HG02642 (cell line): Measurements from ENCODE around the gene MAPK8IP3.
A peak's percentile ranks its signal among the peaks of the same experiment; 100 is the strongest.

ENCODE experiments used
- ATAC-seq: cut with Tn5 transposase; IDR thresholded peaks from one replicate; pipeline ENCODE4 v1.9.1; 2021; ENCODE audit warnings: mild to moderate bottlenecking; ENCODE audit not compliant: unreplicated experiment, poor library complexity

The MAPK8IP3 gene, protein sequence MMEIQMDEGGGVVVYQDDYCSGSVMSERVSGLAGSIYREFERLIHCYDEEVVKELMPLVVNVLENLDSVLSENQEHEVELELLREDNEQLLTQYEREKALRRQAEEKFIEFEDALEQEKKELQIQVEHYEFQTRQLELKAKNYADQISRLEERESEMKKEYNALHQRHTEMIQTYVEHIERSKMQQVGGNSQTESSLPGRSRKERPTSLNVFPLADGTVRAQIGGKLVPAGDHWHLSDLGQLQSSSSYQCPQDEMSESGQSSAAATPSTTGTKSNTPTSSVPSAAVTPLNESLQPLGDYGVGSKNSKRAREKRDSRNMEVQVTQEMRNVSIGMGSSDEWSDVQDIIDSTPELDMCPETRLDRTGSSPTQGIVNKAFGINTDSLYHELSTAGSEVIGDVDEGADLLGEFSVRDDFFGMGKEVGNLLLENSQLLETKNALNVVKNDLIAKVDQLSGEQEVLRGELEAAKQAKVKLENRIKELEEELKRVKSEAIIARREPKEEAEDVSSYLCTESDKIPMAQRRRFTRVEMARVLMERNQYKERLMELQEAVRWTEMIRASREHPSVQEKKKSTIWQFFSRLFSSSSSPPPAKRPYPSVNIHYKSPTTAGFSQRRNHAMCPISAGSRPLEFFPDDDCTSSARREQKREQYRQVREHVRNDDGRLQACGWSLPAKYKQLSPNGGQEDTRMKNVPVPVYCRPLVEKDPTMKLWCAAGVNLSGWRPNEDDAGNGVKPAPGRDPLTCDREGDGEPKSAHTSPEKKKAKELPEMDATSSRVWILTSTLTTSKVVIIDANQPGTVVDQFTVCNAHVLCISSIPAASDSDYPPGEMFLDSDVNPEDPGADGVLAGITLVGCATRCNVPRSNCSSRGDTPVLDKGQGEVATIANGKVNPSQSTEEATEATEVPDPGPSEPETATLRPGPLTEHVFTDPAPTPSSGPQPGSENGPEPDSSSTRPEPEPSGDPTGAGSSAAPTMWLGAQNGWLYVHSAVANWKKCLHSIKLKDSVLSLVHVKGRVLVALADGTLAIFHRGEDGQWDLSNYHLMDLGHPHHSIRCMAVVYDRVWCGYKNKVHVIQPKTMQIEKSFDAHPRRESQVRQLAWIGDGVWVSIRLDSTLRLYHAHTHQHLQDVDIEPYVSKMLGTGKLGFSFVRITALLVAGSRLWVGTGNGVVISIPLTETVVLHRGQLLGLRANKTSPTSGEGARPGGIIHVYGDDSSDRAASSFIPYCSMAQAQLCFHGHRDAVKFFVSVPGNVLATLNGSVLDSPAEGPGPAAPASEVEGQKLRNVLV (N-terminal part only)

DNA sequence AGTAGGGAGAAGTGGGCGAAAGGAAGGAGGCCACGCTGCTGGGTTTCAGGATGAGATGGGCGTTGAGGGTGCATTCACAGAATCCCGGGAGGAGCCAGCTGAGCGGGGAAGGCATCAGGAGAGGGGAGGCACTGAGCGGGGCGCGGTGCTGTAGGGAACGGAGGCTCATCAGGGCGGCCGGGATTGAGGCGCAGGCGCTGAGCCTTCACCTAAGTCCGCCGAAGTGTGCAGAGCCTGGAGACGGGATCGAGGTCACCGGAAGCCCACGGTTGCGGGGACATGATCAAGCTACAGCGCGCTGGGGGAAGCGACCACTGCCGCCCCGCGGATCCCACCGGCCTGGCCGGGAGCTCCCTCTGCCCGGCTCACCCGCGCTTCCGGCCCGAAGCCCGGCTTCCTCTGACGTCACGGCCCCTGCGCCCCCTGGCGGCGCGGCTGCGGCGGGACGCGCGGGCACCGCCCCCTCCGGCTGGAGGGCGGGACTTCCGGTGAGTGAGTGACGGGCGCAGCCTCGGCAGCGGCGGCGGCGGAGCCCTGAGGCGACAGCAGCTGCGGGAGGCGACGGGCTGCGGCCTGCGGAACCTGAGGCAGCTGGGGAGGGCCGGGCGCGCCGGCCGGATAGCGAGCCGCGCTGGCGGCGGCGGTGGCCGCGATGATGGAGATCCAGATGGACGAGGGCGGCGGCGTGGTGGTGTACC lies at the start of gene MAPK8IP3:
Gene MAPK8IP3, plus strand, starts transcription at position 508 of the 698 bp plus-strand sequence. Its CDS starts 145 bp downstream, at position 653.
- ATAC-seq: peak; percentile 86

DNA sequence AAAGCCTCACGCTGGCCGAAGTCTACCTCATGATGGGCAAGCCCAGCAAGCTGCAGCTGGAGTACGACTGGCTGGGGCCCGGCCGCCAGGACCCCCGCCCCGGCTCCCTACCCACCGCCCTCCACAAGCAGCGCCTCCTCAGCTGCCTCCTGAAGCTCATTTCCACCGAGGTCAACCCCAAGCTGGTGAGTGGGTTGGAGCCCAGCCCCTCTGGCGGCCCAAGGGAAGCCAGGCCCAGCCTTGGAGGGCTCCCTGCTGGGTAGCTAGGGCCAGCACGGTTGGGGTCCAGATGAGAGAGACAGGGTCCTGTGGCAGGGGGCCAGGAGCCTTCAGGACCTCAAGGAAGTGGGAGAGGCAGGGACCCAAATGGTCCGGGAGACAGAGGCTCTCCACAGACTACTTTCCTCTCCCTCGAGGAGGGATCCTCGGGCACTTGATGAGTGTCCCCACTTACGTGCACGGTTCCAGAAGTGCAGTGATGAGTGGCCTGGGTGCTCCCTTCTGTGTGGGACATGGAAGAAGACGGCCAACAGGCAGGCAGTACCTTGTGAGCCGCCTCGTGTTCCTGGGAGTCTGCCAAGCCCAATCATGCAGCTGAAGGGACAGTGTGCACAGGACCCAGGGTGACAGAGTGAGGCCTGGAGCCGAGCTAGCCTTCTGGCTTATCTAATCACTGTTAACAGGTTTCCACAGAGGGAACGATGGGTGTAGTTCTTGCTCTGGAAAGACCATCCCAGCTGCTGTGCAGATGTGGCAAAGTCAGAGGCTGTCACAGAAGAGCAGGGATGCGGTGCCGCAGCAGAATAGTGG lies 49.0 kb upstream of the MAPK8IP3 start:
- ATAC-seq: no peak

DNA sequence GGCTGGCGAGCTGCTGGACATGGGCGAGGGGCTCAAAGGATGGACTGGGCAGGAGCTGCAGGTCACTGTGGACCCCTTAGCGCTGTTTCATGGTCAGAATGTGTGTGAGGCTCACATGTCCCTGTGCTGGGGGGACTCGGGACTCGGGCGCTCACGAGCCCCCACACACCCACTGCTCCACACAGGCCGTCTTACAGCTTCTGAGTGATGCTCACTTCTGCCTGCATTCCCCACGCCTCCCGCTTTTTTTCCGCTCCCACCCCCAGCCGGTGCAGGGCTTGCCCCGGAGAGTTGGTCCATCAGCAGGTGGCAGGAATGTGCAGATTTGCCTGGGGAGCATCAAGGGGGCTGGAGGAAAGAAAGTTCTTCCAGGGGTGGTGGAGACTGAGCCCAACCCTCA lies 48.2 kb upstream of the MAPK8IP3 start:
- no peak for ATAC-seq

DNA sequence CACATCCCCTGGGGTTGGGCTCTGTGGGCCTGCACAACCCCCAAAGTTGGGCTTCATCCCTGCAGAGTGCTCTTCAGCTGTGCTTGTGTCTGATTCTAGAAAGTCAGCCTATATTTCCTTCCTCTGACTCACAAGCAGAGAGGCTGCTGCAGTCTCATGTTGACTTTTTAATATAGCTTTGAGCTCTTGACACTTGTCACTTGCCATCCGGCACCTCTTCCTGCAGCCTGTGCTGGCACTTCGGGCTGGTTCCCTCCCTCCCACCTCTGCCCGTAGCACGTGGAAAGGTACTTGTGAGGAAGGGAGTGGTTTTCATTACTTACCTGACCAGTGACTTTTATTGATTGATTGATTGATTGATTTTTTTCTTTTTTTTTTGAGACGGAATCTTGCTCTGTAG lies 47.0 kb upstream of the MAPK8IP3 start:
- ATAC-seq: no peak

DNA sequence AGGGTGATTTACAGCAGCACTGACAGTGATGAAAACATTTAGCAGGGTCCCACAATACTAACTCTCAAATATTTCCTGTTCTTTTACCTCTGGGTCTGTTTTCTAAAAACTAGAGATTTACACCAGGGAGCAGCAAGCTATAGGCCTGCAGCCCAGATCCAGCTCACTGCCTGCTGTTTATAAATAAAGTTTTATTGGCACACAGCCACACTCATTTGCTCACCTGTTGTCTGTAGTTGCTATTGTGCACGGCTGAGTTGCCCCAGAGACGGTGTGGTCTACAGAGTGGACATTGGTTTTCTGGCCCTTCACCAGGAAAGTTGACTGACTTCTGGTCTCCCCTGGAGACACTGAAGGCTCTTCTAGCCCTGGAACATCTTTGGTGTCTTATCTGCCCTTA lies 44.2 kb upstream of the MAPK8IP3 start:
- no peak for ATAC-seq

DNA sequence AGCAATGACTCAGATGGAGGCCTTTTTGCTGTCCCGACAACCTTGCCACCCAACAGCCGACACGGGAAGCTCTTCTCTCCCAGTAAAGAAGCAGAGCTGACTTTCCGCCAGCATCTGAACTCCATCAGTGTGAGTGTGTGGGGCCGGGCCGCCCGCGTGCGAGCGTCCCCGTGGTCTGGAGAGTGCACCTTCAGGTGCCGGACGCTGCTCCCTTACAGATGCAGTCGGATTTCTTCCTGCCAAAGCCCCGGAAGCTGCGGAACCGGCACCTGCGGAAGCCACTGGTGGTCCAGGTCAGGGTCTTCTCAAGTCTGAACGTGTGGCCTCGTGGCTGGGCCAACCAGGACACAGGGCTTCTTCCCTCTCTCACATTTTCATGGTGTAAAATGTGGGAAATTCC lies 43.5 kb upstream of the MAPK8IP3 start:
- ATAC-seq: no peak

DNA sequence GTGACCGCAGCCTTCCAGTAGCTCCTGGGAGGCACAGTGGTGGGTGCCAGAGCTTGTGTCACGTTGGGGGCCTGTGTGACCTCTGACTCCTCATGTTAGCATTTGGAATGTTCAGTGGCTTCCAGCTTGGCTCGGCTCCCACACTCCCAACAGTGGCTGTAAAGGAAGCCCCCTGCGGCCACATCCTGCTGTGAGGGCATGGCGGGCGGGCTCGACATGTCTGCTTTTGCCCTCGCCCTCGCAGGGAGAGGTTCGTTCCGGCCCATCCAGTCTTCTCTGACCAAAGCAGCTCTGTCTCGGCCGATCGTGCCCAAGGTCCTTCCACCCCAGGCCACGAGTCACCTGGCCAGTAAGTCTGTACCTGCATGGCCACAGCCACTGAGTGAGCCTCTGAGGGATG lies 40.2 kb upstream of the MAPK8IP3 start:
- ATAC-seq: no peak

DNA sequence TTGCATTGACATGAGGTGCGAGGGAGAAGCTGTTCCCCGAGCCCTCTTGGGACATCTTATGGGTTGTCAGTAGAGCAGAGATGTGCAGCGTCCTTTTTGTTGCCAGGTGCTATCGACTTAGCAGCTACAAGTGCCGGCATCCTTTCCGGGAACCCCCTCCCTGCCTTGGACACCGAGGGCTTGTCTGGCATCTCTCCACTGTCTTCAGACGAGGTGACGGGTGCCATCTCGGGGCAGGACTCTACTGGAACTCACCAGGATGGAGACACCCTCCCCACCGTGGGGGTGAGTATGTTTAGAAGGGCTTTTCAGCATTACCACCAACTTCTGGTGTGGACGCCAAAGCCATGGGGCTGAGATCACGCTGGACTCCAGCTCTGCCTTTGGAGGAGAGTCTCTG lies 39.7 kb upstream of the MAPK8IP3 start:
- ATAC-seq: no peak

DNA sequence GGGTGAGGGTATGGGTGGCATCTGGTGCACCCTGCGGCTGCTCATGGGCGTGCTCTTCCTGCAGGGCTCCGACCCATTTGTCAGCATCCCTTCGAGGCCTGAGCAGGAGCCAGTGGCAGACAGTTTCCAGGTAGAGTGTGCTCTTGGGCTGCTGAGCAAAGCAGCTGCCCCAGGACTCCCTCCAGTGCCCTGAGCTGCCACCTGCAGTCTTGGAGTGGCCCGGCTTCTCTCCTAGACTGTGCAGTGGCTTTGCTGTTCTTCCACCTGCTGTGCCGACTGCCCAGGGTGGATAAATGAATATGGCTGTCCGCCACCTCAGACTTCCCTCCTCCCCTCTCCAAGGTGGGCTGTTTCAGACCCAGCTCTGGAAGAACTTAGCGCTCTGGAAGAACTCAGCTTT lies 38.7 kb upstream of the MAPK8IP3 start:
- no peak for ATAC-seq

DNA sequence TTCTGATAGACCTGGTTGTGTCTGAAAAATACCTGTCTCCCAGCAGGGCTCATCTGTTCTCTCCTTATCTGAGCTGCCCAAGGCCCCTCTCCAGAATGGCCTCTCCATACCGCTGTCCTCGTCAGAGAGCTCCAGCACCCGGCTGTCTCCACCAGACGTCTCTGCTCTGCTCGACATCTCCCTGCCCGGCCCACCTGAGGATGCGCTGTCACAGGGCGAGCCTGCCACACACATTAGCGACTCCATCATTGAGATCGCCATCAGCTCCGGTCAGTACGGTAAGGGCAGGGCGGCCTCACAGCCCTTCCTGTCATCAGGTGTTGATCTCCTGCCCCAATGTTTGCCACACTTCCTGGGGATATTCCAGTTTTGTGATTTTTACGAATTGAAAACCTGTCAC lies 38.1 kb upstream of the MAPK8IP3 start:
- ATAC-seq: no peak

DNA sequence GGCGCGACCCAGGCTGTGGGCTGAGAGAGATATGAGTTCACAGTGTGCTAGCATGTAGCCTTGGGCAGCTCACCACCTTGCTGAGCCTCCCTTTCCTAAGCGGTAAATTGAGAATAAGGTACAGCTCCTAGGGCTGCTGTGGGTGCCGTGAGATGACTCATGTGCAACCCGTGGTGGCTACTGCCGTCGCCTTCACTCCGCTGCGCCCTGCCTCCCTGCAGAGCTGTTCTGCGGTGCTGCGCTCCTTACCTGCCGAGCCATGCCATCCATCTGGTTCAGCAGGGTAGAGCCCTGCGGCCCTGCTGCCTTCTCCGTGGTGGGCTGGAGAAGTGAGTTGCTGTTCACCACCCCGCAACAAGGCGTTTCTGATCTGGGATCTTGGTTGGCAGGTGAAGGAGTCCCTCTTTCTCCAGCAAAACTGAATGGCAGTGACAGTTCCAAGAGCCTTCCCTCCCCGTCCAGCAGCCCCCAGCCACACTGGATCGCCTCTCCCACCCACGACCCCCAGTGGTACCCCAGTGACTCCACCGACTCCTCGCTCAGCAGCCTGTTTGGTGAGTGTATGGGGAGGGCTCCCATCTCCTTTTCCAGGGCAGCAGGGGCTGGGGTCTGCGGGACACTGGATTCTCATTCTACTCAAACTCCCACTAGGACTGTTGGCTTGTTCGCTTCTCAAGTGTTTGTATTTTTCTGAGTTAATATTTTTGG lies 37.2 kb upstream of the MAPK8IP3 start:
- ATAC-seq: no peak

DNA sequence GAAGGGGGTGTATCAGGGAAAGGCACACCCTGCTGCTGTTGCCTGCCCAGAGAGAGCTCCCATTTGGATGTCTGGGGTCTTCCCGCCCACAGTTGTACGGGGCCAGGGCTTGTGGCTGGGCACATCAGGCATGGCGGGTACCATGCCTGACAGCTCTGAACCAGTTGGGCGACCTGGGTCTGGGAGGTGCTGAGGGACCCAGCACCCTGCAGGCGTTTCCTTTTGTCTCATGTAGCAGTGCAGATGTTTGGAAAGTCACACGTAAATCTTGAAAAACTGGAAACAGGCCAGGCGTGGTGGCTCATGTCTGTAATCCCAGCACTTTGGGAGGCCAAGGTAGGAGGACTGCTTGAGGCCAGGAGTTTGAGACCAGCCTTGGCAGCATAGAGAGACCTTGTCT lies 36.3 kb upstream of the MAPK8IP3 start:
- ATAC-seq: no peak

DNA sequence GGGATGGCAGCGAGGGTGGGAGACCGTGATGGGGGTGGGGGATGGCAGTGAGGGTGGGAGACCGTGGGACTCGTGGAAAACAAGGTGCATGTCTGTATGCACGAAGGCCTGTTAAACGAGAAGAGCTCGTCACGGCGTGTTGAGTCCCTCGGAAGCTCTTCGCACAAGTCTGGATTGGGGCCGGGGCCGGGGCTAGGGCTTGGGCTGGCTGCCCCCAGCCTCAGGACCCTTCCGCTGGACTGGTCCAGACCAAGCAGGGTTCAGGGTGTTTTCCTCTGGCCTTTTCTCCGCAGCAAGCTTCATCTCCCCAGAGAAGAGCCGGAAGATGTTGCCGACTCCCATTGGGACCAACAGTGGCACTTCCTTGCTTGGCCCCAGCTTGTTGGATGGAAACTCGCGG lies 35.6 kb upstream of the MAPK8IP3 start:
- ATAC-seq: no peak

DNA sequence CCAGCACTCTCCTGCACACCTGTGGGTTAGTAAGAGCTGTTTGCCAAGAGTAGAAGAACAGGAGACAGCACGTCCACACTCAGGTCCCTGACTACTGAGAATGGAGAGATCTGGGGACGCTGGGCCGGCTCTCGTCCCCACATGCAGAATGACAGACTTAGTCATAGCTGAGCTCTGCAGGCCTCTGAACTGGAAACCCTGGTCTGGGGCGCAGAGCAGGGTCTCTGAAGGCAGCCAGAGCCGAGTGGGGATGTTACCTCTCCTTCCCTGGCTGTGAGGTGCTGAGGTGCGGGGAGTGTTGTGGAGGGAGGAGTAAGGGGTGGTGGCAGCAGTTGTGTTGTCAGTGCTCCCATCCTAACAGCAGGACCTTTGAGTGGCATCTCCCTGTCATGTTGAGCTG lies 35.1 kb upstream of the MAPK8IP3 start:
- ATAC-seq: no peak

DNA sequence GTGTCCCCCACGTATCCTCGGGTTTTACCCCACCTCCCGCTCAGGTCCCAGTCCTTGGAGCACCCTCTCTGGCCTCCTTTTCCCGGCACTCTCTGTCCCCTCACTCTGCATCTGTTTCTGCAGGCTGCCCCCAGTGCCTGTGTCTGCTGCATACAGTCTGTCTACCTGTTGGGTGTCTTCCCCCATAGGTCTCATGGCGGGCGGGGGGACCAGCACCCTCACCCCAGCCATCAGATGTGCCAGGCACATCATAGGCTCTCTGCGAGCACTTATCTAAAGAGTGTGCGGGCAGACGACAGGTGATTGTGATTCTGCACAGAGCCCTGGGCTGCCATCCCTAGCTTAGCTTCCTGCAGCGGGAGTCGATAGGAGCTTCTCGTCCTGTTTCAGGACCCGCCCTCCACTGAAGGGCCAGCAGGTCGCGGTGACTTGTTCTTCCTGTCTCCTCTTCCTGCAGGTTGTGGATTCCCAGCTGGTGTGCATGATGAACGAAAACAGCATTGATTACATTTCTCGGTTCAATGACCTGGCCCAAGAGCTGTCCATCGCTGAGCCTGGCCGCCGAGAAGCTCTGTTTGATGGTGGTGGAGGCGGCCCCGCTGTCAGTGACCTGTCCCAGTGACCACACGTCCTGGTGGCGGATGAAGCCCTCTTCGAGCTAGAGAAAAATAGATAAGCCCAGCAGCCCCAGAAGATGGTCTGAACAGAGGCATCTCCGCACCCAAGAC lies 32.4 kb upstream of the MAPK8IP3 start:
- ATAC-seq: no peak

DNA sequence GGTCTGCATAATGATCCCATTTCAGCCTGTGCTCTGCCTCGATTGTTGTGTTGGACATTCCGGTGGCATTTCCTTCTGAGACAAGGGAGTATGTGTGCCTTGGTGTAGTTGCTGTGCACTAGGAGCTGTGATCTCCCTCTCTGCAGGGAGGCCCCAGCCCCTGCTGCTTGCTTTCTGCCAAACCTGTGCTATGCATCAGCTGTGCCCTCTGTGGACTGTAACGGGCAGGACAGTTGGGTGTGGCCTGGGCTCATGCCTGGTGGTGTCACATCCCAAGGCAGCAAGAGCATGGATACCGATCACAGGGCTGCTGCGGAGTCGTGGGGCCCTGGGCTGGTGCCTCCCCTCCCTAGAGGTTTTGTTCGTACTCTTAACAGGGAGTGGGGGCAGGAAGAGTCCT lies 31.7 kb upstream of the MAPK8IP3 start:
- no peak for ATAC-seq

DNA sequence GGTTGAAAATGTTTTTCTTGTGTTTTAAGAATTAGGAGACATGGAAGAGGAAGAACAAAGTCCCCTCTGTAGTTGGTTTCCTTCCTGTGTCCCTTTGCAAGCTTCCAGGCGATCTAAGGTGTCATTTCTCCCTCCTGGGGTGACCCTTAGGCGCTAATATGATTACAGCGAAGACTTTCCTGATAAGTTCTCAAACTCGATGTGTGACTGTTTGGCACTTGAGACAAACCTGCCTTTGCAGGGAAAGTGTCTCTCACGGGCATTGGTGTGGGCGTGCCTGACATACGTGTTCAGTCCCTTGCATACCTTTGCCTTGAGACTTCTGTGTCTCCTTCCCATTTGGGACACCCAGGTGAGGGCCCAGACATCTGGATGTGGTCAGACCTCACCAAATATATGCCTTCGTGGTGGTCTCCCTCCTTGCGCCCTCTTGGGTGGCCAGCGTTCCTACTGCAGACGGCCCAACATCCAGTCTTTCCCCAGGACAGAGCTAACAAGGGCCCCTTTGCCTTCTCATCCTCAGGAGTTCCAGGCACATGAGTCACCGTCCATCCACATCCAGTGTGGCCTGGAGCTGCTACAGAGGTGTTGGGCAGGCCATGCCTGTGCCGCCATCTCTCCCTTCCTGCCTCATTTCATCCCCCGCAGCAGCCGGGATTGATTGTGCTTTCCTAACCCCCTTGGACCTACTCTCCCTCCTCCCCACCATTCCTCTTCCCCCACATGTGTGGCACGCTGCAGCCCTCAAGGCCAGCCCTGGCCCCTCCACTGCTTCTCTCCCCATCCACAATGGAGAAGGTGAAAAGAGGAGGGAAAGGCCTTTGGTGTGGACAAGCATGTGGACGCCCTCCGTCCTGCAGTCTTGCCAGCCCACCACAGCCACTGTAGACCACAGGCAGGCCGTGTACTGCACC lies 31.0 kb upstream of the MAPK8IP3 start:
- no peak for ATAC-seq
